Subcutaneous adipose tissue (tissue), 4 donors: ENCODE measurements around the gene FAM20B. TPM values are rescaled to one million over a fixed set of nuclear protein-coding genes. Genes with fewer than 3 reads are reported as not detected.

Source experiments
- total RNA-seq, 4 donors: library from RNA; depleted of rRNA; stranded (reverse); fragments of >200 nt; gene quantifications; one replicate each; pipeline ENCODE4 v1.1.0, GENCODE V29; 2016
- TF ChIP-seq, protein P1 (sequence below): fragments of 450-650 bp; IDR thresholded peaks from one replicate; pipeline ENCODE4 v1.5.1; 2016; ENCODE audit warnings: low read depth, mild to moderate bottlenecking, control low read depth, antibody characterized with exemption, moderate library complexity

Gene FAM20B
- total RNA-seq, 4 donors from 2014 or later, result 20.6 to 44.2 (median 27.4) TPM

DNA sequence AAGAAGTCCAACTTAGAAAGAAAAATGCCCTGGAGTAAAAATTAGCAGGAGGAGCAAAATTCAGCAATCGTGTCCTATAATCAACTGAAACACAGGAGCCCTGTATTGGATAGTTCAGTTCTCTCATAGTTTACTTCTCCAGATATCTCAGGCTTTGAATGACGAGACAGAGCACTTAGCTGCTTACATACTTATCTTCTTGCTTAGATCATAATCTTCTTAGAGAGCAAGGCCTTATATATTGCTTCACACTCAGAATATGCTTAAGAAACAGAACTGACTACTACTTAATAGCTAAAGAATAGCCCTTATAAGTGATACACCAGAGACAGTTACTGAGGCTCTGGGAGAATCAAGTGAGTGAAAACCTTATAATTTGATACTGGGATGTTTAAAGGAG is 95.0 kb downstream of the FAM20B start:
- TF ChIP-seq, protein P1, sequence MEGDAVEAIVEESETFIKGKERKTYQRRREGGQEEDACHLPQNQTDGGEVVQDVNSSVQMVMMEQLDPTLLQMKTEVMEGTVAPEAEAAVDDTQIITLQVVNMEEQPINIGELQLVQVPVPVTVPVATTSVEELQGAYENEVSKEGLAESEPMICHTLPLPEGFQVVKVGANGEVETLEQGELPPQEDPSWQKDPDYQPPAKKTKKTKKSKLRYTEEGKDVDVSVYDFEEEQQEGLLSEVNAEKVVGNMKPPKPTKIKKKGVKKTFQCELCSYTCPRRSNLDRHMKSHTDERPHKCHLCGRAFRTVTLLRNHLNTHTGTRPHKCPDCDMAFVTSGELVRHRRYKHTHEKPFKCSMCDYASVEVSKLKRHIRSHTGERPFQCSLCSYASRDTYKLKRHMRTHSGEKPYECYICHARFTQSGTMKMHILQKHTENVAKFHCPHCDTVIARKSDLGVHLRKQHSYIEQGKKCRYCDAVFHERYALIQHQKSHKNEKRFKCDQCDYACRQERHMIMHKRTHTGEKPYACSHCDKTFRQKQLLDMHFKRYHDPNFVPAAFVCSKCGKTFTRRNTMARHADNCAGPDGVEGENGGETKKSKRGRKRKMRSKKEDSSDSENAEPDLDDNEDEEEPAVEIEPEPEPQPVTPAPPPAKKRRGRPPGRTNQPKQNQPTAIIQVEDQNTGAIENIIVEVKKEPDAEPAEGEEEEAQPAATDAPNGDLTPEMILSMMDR, result no peak

DNA sequence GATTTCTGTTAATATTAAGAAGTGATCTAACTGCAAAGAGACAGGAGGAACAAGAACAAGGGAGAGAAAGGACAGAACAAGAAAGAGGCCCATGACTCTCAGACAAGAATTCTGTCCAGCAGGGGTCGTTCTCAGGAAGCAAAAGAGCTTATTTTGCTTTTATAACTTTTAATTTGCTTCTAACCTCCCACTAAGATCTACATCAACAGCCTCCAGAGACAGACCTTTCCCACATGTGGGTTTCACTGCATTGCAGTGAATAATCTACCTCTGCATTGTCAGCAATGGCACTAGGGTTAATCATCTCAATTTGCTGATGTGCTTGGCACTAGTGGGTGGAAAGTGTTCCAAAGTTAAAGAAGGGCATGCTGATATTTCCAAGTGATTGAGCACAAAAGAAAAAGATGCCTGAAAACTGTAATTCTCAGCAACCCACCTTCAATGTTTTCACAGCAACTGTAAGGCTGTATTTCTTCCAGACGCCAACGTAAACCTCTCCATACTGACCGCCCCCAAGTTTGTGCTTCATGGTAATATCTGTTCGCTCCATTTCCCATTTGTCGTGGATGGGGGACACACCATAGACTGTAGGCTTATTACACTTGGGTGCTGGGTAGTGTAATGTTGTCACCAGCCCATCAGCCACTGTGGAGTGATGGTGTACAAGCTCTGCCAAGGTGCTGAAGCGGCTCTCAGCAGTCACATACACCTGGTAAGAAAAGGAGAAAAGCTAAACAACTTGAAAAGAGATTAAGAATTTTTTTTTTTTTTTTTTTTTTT is 95.7 kb downstream of the FAM20B start:
- TF ChIP-seq, protein P1, result no peak

DNA sequence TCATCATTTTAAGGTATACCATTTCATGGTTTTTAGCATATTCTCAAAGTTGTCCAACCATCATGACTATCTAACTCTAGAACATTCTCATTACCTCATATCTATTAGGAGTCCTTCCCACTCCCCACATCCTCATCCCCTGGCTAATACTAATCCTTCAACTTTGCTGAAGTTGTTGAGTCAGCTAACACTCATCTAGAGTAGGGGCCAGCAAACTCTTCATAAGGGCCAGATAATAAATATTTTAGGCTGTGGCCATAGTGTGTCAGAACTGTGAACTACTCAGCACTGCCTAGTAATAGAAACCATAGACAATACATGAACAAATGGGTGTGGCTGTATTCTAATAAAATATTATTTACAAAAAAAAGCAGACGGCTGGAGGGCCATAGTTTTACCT is 99.2 kb downstream of the FAM20B start:
- TF ChIP-seq, protein P1, result no peak

Other genes with a start within 250 kb of the FAM20B start
- 100 to 1,000 TPM in 1 of 4 donors, 10 to 100 TPM in 3; 40.5 to 242 (median 77.7) TPM for gene ANGPTL1, start 154.8 kb upstream of the FAM20B start, total RNA-seq
- 10 to 100 TPM; 22.0 to 45.8 (median 32.9) TPM for gene TOR3A, start 56.2 kb downstream of the FAM20B start, total RNA-seq
- gene ABL2, start 203.8 kb downstream of the FAM20B start, total RNA-seq, result 10 to 100 TPM; 20.3 to 43.4 (median 39.1) TPM